ENCODE measurements around the gene HK3. TPM values are rescaled to one million over a fixed set of nuclear protein-coding genes. Genes with fewer than 3 reads are reported as not detected.

The HK3 gene
- total RNA-seq, 1 donor = not detected

DNA sequence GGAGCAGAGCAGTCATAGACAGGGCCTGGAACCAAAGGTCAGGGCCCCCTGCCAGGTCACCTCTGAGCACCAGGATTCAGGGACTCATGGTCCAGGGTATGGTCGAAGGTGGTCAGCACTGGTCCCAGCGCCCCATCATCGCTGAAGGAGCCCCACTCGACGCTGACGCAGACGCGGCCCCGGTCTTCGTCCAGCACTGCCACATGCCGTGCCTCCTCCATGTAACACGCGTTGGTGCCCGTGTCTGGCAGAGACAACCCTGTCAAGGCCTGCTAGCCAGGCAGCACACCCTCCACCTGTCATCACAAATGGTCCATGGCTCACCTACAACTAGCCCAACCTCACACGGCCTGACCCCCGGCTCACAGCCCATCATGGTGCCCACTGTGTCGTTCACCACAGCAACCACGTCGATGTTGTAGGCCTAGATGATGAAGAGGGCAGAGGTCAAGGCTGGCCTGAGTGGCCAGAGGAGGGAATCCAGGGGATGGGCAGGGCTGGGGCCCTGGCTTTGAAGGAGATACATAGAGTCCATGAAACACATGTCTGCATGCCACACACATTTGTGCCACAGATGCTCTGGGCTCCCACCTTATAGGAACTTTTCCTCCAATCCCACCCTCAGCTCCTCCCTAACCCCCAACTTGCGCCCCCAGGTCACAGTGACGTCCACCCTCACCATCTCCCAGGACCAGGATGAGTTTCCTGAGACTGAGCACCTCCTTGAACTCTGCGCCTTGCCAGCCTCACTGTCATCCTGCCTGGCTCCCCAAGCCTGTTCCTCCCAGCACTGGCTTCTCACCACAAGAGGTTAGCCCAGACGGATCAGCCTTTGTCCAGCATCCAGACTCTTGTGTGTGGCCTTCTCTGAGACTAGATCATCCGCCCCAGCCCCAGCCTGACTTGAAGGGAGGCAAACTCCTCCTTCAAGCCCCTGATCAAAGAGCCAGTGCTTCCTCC lies 9.5 kb downstream of the HK3 start:
- no peak for DNase-seq (ENCODE audit: low read depth)
- TF ChIP-seq, protein P1, sequence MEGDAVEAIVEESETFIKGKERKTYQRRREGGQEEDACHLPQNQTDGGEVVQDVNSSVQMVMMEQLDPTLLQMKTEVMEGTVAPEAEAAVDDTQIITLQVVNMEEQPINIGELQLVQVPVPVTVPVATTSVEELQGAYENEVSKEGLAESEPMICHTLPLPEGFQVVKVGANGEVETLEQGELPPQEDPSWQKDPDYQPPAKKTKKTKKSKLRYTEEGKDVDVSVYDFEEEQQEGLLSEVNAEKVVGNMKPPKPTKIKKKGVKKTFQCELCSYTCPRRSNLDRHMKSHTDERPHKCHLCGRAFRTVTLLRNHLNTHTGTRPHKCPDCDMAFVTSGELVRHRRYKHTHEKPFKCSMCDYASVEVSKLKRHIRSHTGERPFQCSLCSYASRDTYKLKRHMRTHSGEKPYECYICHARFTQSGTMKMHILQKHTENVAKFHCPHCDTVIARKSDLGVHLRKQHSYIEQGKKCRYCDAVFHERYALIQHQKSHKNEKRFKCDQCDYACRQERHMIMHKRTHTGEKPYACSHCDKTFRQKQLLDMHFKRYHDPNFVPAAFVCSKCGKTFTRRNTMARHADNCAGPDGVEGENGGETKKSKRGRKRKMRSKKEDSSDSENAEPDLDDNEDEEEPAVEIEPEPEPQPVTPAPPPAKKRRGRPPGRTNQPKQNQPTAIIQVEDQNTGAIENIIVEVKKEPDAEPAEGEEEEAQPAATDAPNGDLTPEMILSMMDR (IDR thresholded peaks at IDR 0.05; ENCODE audit: insufficient read depth, low read depth, low read length) = no peak

GRCh38 chr5:176888865-176889165 lies 10.3 kb downstream of the HK3 start:
- no peak for DNase-seq (ENCODE audit: low read depth)
- H3K4me3 ChIP-seq (ENCODE audit: low read depth, low read length) = no peak overlapping the region
- TF ChIP-seq, protein P1 (IDR thresholded peaks at IDR 0.05; ENCODE audit: insufficient read depth, low read depth, low read length) = no peak

More for the DNA sequence above, 9.5 kb downstream of the HK3 start:
- H3K4me3 ChIP-seq (ENCODE audit: low read depth, low read length) = no peak overlapping the region

- DNase-seq (ENCODE audit: low read depth) = no peak
- TF ChIP-seq, protein P1 (IDR thresholded peaks at IDR 0.05; ENCODE audit: insufficient read depth, low read depth, low read length) = no peak
- H3K4me3 ChIP-seq (ENCODE audit: low read depth, low read length) = no peak overlapping the region
Measured at GRCh38 chr5:176888016-176888864, 10.9 kb downstream of the HK3 start.

- no peak overlapping the region for H3K4me3 ChIP-seq (ENCODE audit: low read depth, low read length)
- no peak for DNase-seq (ENCODE audit: low read depth)
- TF ChIP-seq, protein P1 (IDR thresholded peaks at IDR 0.05; ENCODE audit: insufficient read depth, low read depth, low read length) = no peak
Measured at GRCh38 chr5:176887252-176887849, 11.8 kb downstream of the HK3 start.

DNA sequence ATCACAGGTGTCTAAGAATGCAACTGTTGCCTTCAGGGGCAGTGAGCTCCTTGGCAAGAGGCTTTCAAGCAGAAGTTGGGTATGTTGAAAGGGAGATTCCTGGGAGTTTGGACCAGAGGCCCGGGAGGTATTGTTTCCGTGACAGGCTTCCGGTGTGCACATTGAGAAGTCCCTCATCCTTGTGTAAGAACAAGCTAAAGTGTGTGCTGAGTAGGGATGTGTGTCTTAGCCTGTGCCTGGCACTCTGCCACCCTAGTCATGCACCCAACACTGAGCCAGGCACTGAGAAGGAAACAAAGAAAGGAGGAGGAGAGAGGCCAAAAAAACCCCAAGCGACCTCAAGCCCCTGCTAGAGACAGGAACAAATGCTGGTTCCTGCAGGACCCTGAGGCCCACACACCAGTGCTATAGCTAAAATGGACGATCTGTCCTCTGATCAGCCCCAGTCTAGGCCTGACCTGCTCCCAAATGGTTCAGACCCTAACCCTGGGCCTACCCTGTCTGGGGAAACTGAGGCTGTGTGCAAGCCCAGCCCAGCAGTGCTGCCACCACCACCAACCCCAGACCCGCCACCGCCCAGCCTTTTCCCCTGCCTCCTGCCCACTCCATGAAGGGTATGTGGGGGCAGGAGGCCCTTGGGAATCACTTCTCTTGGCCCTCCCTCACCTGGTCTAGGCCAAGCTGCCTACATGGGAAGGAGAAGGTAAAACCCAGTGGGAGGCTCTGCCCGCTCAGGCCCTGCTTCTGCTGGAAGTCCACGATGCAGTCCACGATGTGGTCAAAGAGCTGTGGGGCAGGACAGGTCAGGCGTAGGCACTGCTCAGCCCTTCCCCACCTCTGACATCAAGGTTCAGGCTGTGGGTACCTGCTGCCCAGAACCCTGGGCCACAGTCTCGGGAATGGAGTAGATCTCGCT lies 12.6 kb downstream of the HK3 start:
- TF ChIP-seq, protein P1 (IDR thresholded peaks at IDR 0.05; ENCODE audit: insufficient read depth, low read depth, low read length) = no peak
- H3K4me3 ChIP-seq (ENCODE audit: low read depth, low read length) = no peak overlapping the region
- DNase-seq (ENCODE audit: low read depth) = no peak

DNA sequence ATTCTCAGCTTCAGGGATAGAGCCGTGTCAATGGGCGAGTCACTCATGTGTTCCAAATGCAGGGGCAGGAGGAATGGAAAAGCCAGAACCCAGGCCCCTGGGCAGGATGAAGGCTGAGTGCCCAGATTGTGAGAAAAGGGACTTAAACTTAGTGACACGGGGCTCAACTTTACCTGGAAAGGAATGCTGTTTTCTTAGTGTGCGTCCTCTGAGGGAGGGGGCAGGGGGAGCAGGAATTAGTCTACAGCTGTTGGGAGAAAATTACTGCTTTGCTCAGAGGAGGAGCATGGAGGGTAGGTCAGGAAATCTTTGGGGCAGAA lies 14.6 kb downstream of the HK3 start:
- TF ChIP-seq, protein P1 (IDR thresholded peaks at IDR 0.05; ENCODE audit: insufficient read depth, low read depth, low read length) = no peak
- H3K4me3 ChIP-seq (ENCODE audit: low read depth, low read length) = no peak overlapping the region
- DNase-seq (ENCODE audit: low read depth) = no peak

All from fibroblast of villous mesenchyme (primary cell).